NCI-H1417 (cell line): ENCODE data around the gene RGS3.
"Not testable (repeated sequence)": the region's sequence is repeated elsewhere in the genome, so short reads cannot be mapped to it uniquely, and the experiment has no call there.

Experiments used
- DNase-seq, 3 experiments: peaks; one replicate each; lab custom pipeline; 2025; lab: John Stamatoyannopoulos, UW

RGS3 gene

GRCh38 chr9:113547501-113547900, 84.0 kb downstream of the RGS3 start:
- no peak for DNase-seq

GRCh38 chr9:113548221-113549041, 84.9 kb downstream of the RGS3 start:
- DNase-seq = peak in 1 of 3 experiments; percentile 7

GRCh38 chr9:113549892-113550291, 86.4 kb downstream of the RGS3 start:
- not testable (repeated sequence) for DNase-seq

- no peak for DNase-seq
Measured at GRCh38 chr9:113556877-113557593, 93.5 kb downstream of the RGS3 start.

DNA sequence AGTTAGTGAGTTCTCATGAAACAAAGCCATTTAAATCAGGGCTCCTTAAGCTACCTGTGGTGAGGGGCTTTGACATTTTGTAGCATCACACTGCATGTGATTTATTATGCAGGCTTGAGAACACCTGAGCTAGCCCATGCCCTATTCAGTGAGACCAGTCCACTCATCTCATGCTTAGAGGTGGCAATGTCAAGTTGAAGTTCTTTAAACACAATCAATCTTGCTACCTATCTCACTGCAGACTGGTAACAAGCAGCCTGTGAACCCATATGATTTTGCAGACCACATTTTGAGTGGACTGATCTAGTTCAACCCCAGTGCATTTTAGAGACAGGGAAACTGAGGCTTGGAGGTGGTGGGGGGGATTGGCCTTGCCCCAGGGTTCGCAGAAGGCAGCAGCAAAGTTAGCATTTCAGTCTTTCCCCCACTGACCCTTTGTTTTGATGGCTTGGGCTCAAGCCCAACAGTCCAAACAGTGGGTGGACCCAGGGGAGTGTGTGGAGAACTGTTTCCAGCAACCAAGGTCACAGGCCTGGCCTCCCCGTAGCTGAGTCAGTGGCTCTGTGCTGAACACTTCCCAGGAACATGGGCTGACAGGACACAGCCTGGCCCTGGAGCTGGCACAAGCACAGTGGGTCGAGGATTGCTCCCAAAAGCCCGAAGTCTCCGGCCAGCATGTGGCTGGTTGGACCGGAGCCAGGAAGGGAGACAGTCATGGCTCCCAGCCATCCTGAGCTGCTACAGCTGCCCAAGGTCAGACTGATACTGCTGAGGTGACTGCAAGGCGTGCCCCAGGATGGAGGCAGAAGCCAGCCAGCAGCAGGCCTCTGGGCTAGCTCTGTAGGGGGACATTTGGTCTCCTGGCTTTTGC, 95.3 kb downstream of the RGS3 start:
- no peak for DNase-seq

GRCh38 chr9:113559834-113560800, 96.6 kb downstream of the RGS3 start:
- DNase-seq = no peak

DNA sequence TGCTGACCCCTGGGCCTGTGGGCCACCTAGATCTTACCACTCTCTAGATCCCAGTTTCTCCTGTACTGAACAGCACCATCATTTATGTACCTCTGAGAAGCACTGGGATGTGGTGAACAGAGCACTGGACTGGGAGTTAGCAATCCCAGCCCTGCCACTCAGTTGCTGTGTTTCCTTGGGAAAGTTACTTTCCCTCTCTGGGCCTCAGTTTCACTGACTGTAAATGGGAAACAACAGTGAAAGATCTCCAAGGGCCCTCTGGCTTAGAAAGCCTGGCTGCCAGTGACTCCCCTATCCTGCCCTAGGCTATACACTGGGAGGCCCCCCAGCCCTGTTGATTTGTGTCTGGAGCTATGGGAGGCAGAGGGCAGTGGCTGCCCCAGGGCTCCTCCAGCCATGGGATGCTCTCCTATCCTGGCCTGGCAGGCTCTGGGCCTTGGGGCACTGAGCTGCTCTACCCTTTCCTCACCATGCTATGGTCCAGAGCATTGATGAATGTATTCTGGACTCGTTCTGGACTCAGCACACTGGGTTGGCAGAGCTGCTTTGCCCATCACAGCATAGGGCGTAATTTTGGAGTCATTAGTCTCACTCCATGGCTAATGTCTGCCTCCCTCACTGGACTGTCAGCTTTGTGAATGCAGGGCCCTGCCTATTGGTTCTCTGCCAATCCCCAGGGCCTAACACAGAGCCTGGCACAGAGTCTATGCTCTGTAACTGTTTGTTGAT, 99.3 kb downstream of the RGS3 start:
- no peak for DNase-seq

- no peak for DNase-seq
Measured at GRCh38 chr9:113563826-113564497, 100.4 kb downstream of the RGS3 start.

DNA sequence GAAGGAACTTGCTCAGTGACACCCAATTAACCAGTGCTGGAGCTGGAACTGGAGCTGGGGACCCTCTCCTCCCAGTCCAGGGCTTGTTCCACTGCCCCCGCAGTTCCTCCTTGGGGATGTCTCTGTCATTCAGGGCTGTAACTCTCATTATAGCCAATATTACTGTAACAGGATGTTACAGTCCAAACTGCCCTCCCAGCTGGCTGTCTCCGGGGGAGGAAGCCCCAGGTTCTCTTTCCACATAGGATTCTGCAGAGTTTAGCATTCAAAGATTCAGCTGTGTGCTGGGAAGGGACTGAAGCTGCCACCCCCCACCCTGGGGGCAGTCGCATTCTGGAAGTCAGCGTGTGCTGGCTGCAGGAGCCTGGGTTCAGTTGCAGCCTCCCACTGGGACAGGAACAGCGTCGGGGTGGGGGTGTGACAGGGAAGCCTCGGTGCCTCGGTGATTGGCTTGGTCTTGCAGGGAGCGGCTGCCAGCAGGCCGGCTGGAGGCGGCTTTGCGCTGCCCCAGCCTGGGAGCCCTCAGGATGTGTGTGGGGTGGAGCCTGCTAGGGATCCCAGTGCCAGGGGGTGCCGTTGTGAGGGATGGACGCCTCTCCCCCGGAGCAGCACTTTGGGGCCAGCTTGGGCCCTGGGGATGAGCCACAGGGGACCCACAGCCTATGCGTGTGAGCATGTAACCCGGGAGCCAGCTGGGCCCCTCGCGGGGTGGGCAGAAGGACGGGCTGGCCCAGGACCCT, 101.1 kb downstream of the RGS3 start:
- peak; percentile 6 to 21 (median 19) for DNase-seq

GRCh38 chr9:113566016-113566711, 102.6 kb downstream of the RGS3 start:
- no peak for DNase-seq

GRCh38 chr9:113566712-113567071, 103.2 kb downstream of the RGS3 start:
- DNase-seq = no peak

DNA sequence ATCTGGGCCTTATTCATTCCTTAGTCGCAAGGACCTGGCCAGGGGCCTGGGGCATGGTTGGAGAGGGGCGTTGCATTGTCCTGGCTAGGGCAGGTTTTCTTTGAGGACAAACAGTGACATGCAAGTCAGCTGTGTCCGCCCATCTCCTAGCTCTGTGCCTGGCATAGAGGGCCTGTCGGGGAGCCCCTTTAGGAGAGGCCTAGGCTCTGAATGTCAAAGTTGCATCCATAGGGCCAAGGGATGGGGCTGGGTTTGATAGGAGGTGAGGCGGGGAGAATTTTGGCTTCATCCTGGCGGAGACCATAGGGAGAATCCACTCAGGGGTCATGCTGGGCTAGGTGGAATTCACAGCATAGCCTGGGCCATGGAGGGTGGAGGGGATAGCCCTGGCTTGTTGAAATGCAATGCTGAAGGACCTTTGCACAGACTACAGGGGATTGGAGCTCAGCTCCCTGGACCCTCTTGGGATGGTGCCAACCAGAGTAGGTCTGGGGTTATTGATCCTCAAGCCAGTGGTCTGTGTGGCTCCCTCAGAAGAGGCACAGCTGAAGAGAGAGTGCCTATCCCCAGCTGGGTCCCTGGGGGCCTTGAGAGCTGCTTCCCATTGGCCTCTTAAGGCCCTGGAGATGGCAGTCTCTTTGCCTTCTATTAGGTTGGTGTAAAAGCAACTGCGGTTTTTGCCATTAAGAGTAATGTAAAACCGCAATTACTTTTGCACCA, 104.0 kb downstream of the RGS3 start:
- DNase-seq = no peak

GRCh38 chr9:113568081-113568435, 104.5 kb downstream of the RGS3 start:
- no peak for DNase-seq

DNA sequence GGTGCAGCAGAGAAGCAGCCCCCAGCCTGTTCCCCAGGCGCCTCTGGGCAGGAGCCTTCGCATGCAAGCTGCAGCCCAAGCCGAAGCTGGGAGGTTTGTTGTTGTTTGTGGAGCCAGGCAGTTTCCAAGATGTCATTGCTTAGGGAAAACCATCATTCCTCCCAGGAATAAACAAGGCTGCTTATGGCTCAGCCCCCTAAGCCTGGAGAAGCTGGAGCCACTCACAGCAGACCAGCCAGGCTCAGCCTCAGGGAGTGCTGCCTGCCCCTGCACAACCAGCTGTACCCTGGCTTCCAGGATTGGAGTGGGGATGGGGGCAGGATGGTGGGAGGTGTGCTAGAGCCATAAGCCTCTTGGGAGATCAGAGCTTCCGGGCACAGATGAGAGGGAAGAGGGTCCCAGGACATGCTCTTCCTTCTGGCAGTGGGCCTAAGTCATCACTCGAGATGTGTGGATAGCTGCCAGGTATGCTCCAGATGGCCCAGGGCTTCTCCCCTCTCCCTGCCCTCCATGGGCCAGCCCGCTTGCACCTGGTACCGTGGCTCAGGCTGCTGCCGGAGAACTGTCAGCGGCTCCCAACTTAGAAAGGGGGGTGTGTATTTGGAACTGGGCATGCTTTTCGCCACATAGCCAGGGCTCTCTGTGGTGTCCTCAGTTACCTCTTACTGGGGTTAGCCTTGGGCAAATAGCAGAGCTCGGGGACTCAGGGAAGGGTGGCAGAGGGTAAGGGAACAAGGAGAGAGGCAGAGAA, 105.2 kb downstream of the RGS3 start:
- no peak for DNase-seq

- DNase-seq = no peak
Measured at GRCh38 chr9:113569472-113570060, 106.0 kb downstream of the RGS3 start.

GRCh38 chr9:113570106-113570505, 106.6 kb downstream of the RGS3 start:
- DNase-seq = no peak
